Measurements from ENCODE around the gene NEURL1B.

DNA sequence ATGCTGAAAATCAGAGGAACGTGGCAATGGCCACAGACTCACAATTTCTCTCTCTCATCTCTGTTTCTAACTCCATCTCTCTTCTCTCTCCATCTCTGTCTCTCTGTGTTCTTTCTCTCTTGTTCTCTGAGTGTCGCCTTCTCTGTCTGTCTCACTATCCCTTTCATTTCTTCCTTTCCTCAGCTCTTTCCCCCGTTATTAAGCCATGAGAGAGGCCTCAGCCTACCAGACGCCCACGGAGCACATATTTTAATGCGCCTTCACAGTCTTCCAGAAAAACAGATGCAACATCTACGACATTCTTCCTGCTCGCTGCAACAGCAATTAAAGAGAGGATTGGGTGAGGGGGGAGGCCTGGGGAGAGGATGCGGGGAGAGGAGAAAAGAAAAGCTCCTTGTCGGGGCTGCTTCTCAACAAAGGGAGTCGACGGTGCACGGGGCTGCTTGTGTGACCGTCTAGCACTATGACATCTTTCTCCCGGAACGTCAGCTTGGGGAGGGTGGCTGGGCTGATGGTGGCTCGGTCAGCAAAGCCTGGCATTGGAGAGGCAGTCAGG, 37.7 kb upstream of the NEURL1B start:
- TF ChIP-seq SUZ12 (IDR thresholded peaks at IDR 0.05) (no peak), FOXA1 (IDR thresholded peaks at IDR 0.05) (no peak), NFRKB (IDR thresholded peaks at IDR 0.05) (no peak), ZNF384 (IDR thresholded peaks at IDR 0.05) (no peak), FOXK2 (IDR thresholded peaks at IDR 0.05) (no peak), ELF4 (IDR thresholded peaks at IDR 0.05) (no peak), BHLHE40 (IDR thresholded peaks at IDR 0.05; ENCODE audit: borderline replicate concordance) (no peak), SP1 (IDR thresholded peaks at IDR 0.05) (no peak), TARDBP (IDR thresholded peaks at IDR 0.05) (no peak), FOXM1 (IDR thresholded peaks at IDR 0.05; ENCODE audit: borderline replicate concordance) (no peak), HDGF (IDR thresholded peaks at IDR 0.05; ENCODE audit: borderline replicate concordance) (no peak), L3MBTL2 (conservative IDR thresholded peaks at IDR 0.05) (no peak)

Measured in HEK293T (cell line).